Caco-2 (cell line): Measurements from ENCODE around the gene POMP. TPM values are rescaled to one million over a fixed set of nuclear protein-coding genes. Genes with fewer than 3 reads are reported as not detected.

Source experiments
- BruUV-seq: library from RNA; stranded (reverse); fragments of 400-500 nt; replicated peaks from 2 replicates; lab custom pipeline; 2021; lab: Mats Ljungman, UMichigan
- CTCF ChIA-PET: fragments of 300-600 bp; sonication (Branson Sonifier 250); formaldehyde crosslinking; loops from one replicate; lab custom pipeline; 2022; ENCODE audit warnings: antibody characterized with exemption; lab: Charles Lee
- POLR2A ChIA-PET: fragments of 300-600 bp; sonication (Branson Sonifier 250); formaldehyde crosslinking; loops from one replicate; lab custom pipeline; 2022; ENCODE audit warnings: antibody characterized with exemption; lab: Charles Lee
- DNase-seq, 2 experiments: peaks; one replicate each; pipeline versions ENCODE4 v3.0.0 to v3.0.0-alpha.2; 2020 to 2022
- H3K27me3 ChIP-seq: replicated peaks from 2 replicates; pipeline ENCODE4 v1.6.0; 2011; ENCODE audit warnings: low read length; ENCODE audit not compliant: control insufficient read depth, insufficient read depth
- H3K36me3 ChIP-seq: 2 replicates; pipeline ENCODE4 v1.5.1; 2011; ENCODE audit warnings: low read length; ENCODE audit not compliant: control insufficient read depth, insufficient read depth
- H3K4me1 ChIP-seq: fragments of 250-450 bp; sonication (Bioruptor Pico); 2 replicates; pipeline ENCODE4 v1.5.1; 2020; ENCODE audit warnings: mild to moderate bottlenecking
- H3K4me3 ChIP-seq: 2 replicates; pipeline ENCODE4 v1.5.1; 2011; ENCODE audit warnings: low read depth, mild to moderate bottlenecking, control low read depth, low read length
- H3K9me3 ChIP-seq: fragments of 250-450 bp; sonication (Bioruptor Pico); 2 replicates; pipeline ENCODE4 v1.5.1; 2020; ENCODE audit warnings: mild to moderate bottlenecking, moderate library complexity
- H3K27ac Mint-ChIP-seq: one replicate; pipeline ENCODE4 v1.8.0; 2022; ENCODE audit warnings: mixed read lengths; ENCODE audit not compliant: unreplicated experiment
- H3K27me3 Mint-ChIP-seq: one replicate; pipeline ENCODE4 v1.8.0; 2022; ENCODE audit warnings: mixed read lengths; ENCODE audit not compliant: insufficient read depth, unreplicated experiment
- H3K36me3 Mint-ChIP-seq: one replicate; pipeline ENCODE4 v1.8.0; 2022; ENCODE audit warnings: mild to moderate bottlenecking, mixed read lengths; ENCODE audit not compliant: insufficient read depth, unreplicated experiment
- H3K4me1 Mint-ChIP-seq: one replicate; pipeline ENCODE4 v1.8.0; 2022; ENCODE audit warnings: low read depth, mixed read lengths; ENCODE audit not compliant: unreplicated experiment
- H3K4me3 Mint-ChIP-seq: one replicate; pipeline ENCODE4 v1.8.0; 2022; ENCODE audit warnings: mild to moderate bottlenecking, moderate library complexity, mixed read lengths; ENCODE audit not compliant: unreplicated experiment
- H3K9me3 Mint-ChIP-seq: one replicate; pipeline ENCODE4 v1.8.0; 2022; ENCODE audit warnings: mixed read lengths; ENCODE audit not compliant: unreplicated experiment
- intact Hi-C: fragments of 100-400 bp; cut with micrococcal nuclease; formaldehyde crosslinking; loops from one replicate; pipeline ENCODE4 v1.10.0; 2022; ENCODE audit not compliant: unreplicated experiment
- total RNA-seq: library from RNA; stranded (reverse); gene quantifications from 2 replicates; pipeline ENCODE4 v1.2.3, GENCODE V29; 2022
- TF ChIP-seq, protein P1 (sequence below), 2 experiments: fragments of 200-600 bp in 1 of 2; IDR thresholded peaks; 1 replicate in 1 of 2; 2 replicates in 1 of 2; pipeline versions ENCODE4 v1.5.1 to v1.8.0; 2011 to 2022; ENCODE audit warnings: antibody characterized with exemption in 1 of 2, control low read depth in 1 of 2, inconsistent platforms in 1 of 2, low read depth in 1 of 2, low read length in 1 of 2, mild to moderate bottlenecking in 1 of 2, moderate library complexity in 1 of 2; ENCODE audit not compliant: insufficient read depth in 1 of 2, severe bottlenecking in 1 of 2, unreplicated experiment in 1 of 2

POMP gene
- total RNA-seq, 1 experiment from 2014 or later = 116 TPM

- no peak overlapping the region for H3K4me3 Mint-ChIP-seq
- no peak overlapping the region for H3K27ac Mint-ChIP-seq
- no peaks in the 10 kb centered on the region for H3K27me3 Mint-ChIP-seq
- no peak for DNase-seq
- no peaks in the 10 kb centered on the region for H3K4me1 Mint-ChIP-seq
- H3K9me3 Mint-ChIP-seq = no peaks in the 10 kb centered on the region
- Histone ChIP-seq H3K27me3 (no peaks in the 10 kb centered on the region), H3K4me3 (no peak overlapping the region), H3K4me1 (no peaks in the 10 kb centered on the region), H3K36me3 (no peaks in the 10 kb centered on the region), H3K9me3 (no peaks in the 10 kb centered on the region)
- CTCF ChIA-PET = interaction anchor here (0.6 kb wide), 1 partner anchor 290 kb away, joined by 3 read pairs; no protein-coding TSS in a partner anchor
- intact Hi-C loops = no loop called here
- POLR2A ChIA-PET = no interaction called here
- BruUV-seq = no TSS peak
- no peaks in the 10 kb centered on the region for H3K36me3 Mint-ChIP-seq
- TF ChIP-seq, protein P1, sequence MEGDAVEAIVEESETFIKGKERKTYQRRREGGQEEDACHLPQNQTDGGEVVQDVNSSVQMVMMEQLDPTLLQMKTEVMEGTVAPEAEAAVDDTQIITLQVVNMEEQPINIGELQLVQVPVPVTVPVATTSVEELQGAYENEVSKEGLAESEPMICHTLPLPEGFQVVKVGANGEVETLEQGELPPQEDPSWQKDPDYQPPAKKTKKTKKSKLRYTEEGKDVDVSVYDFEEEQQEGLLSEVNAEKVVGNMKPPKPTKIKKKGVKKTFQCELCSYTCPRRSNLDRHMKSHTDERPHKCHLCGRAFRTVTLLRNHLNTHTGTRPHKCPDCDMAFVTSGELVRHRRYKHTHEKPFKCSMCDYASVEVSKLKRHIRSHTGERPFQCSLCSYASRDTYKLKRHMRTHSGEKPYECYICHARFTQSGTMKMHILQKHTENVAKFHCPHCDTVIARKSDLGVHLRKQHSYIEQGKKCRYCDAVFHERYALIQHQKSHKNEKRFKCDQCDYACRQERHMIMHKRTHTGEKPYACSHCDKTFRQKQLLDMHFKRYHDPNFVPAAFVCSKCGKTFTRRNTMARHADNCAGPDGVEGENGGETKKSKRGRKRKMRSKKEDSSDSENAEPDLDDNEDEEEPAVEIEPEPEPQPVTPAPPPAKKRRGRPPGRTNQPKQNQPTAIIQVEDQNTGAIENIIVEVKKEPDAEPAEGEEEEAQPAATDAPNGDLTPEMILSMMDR (IDR thresholded peaks at IDR 0.05; ENCODE audit: insufficient read depth in 1 of 2, low read depth in 1 of 2, low read length in 1 of 2, severe bottlenecking in 1 of 2, unreplicated experiment in 1 of 2) = no peak
Measured at GRCh38 chr13:28630869-28631268, 28.1 kb upstream of the POMP start.

GRCh38 chr13:28631801-28632200 lies 27.1 kb upstream of the POMP start:
- Histone ChIP-seq H3K36me3 (no peaks in the 10 kb centered on the region), H3K9me3 (no peaks in the 10 kb centered on the region), H3K4me1 (0 out of 2 replicates have a peak, but pooled peaks cover 5% of the 10 kb centered on the region), H3K4me3 (no peak overlapping the region), H3K27me3 (no peaks in the 10 kb centered on the region)
- Mint-ChIP-seq H3K4me1 (peaks cover 5% of the 10 kb centered on the region), H3K9me3 (no peaks in the 10 kb centered on the region), H3K36me3 (peaks cover 4% of the 10 kb centered on the region), H3K4me3 (no peak overlapping the region), H3K27ac (no peak overlapping the region), H3K27me3 (no peaks in the 10 kb centered on the region)
- no peak for DNase-seq
- CTCF ChIA-PET = interaction anchor here (0.6 kb wide), 1 partner anchor 291 kb away, joined by 3 read pairs; no protein-coding TSS in a partner anchor
- POLR2A ChIA-PET = no interaction called here
- BruUV-seq = no TSS peak
- TF ChIP-seq, protein P1 (IDR thresholded peaks at IDR 0.05; ENCODE audit: insufficient read depth in 1 of 2, low read depth in 1 of 2, low read length in 1 of 2, severe bottlenecking in 1 of 2, unreplicated experiment in 1 of 2) = no peak
- intact Hi-C loops = no loop called here

DNA sequence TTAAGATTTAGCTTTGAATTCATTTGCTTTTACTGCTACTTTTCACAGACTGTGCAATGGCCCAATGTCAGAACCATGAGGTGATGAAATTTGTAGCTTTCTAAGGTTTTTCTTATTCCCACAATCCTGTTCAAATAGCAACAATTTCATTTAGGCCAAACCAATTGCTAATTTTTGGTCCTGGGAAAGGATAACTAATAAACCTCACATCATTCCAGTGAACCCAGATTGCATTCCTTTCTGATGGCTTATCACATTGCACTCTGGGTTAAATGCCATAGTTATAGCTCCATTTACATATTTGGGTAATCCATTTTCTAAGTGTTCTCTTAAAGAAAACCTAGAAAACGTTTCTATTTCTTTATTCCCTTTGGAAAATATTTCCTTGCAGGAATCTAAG lies 22.9 kb upstream of the POMP start:
- Mint-ChIP-seq H3K27ac (no peak overlapping the region), H3K36me3 (peaks cover 6% of the 10 kb centered on the region), H3K9me3 (no peaks in the 10 kb centered on the region), H3K27me3 (no peaks in the 10 kb centered on the region), H3K4me1 (peaks cover 8% of the 10 kb centered on the region), H3K4me3 (no peak overlapping the region)
- POLR2A ChIA-PET = no interaction called here
- Histone ChIP-seq H3K4me3 (no peak overlapping the region), H3K36me3 (no peaks in the 10 kb centered on the region), H3K27me3 (no peaks in the 10 kb centered on the region), H3K4me1 (0 out of 2 replicates have a peak, but pooled peaks cover 12% of the 10 kb centered on the region), H3K9me3 (no peaks in the 10 kb centered on the region)
- intact Hi-C loops = loop anchor here (1.0 to 5.0 kb wide), 6 partner anchors 59 to 312 kb away; no protein-coding TSS in a partner anchor
- no TSS peak for BruUV-seq
- TF ChIP-seq, protein P1 (IDR thresholded peaks at IDR 0.05; ENCODE audit: insufficient read depth in 1 of 2, low read depth in 1 of 2, low read length in 1 of 2, severe bottlenecking in 1 of 2, unreplicated experiment in 1 of 2) = no peak
- DNase-seq = no peak
- CTCF ChIA-PET = no interaction called here
